CD4-positive, alpha-beta T cell treated with Interleukin-4 for 1 hour (primary cell): ENCODE measurements around the gene B3GAT1.

Source experiments
- DNase-seq, 2 donors: peaks; one replicate each; pipeline ENCODE4 v3.0.0-alpha.2; 2020 to 2022

Gene B3GAT1

DNA sequence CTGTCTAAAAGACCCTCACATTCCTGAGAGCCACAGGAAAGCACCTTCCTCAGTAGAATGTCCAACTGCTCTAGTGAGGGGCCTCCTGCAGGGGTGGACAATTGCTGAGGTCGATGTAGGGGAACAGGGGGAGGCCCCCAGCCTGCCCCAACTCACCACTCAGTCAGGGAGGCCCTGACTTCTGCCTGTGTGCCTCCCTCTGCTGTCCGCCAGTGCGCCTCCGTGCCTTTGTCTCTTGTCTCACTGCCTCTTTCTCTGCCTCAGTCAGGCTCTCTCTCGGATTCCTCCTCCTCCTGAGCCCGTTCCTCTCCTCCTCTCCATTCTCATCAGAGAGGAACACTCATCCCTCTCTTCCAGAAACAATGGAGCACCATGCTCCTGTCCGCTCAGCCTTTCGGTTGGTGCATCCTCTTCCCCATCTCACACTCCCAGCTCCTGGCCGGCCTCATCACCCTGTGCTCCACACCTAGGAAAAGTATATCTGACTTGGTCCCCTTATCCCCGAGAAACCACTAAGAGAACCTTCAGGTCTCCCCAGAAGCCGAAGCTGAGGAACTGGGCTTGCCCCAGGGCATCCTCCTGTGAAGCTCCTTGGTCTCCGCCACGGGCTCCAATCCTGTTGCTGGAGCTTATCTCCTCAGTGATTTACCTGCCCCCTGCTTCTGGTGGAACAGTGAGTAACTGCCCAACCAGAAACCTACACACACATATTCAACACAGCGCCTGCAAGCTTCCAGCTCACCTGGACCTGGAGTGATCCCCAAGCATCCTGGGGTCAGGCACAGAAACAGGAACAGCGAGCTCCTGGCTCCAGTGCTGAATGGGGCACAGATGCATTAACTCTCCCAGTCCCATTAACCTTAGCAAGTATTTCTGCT is 2.3 kb downstream of the B3GAT1 start:
- no peak for DNase-seq

DNA sequence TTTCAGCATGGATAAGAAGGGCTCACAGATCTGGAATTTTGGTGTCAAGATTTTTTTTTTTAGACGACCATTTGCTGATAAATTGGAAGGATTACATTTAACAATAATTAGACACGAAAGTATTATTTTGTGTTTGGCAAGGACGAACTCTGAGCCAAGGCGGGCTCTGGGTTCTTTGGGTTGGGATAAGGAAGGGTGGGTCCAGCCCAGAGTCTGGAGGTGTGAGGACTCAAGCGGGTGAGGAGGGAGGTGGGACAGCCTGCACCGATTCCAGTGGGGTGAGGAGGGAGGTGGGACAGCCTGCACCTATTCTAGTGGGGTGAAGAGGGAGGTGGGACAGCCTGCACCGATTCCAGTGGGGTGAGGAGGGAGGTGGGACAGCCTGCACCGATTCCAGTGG is 4.1 kb downstream of the B3GAT1 start:
- no peak for DNase-seq

DNA sequence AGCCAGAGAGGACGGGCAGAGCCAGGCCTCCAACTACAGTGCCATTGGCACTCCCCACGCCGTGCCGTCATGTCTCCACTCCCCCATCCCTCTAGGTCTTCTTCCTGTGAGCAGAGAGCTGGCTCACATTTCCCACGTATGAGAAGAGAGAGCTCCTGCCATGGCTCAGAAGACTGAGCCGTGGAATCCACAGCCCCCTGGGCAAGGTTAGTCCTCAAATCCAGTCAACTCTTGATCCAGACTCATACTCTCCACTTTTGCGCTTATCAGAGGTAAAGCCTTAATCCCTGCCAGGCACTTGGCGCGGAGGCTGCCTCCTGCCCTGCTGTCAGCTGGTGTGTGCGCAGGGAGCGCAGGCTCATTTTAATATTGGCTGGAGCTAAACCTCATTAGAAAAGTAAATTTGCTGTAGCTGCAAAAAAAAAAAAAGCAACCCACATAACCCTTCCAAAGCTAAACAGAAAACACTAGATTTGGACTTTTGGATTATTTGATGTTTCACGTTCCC is 4.7 kb downstream of the B3GAT1 start:
- DNase-seq: no peak

- DNase-seq: peak in 1 of 2 donors; percentile 20
Observed at GRCh38 chr11:134406264-134407185, 5.5 kb downstream of the B3GAT1 start.

DNA sequence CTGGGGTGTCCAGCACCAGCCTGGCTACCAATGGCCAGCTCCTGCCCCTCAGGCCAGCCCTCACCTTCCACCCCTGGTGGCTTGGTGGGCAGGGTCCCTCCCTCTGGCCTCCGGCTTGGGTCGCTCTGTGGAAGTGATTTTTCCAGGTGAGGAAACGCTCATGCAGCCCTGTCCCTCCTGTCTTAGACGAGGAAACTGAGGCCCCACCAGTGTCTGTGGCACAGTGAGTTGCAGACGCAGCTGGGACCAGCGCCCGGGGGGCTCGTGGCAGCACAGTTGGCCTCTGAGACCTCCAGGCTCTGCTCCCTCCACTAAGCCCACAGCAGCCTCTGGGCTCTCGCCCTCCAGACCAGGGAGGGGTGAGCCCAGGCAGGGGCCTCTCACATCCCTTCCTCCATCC is 6.2 kb downstream of the B3GAT1 start:
- no peak for DNase-seq

GRCh38 chr11:134405436-134405835 is 6.6 kb downstream of the B3GAT1 start:
- no peak for DNase-seq

DNA sequence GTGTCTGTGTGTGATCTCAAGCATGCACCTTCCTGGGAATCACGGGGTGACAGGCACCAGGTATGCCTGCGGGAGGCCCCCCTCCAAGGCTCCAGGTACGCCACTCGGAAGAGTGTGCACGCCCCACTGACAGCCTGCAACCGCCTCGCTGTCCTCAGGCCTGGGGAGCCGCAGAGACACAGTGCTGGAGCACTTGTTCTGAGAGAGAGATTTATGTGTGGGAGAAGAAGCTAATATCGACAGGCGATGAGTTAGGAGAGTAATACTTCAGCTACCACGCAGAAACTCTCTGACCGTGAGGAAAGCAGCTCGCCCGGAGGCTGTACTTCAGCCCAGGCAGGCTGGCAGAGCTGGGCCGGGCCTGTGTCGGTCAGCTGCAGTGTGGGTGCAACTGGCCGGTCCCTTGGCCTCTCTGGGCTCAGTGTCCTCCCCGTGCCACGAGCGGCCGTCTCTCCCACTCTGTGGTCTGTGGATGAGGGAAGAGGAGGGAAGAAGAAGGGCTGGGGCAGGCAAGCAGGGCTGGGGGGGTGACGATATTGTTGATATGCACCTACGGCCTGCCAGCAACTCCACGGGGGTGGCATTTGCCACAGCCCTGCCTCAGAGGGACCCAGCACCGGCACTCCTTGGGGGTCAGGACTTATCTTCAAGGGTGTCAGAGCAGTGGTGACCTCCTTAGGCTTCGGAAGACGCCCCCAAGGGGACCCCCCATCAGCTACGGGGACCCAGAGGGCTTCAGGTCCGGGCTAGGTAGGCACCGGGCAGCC is 7.3 kb downstream of the B3GAT1 start:
- no peak for DNase-seq

- no peak for DNase-seq
Observed at GRCh38 chr11:134402910-134403309, 9.1 kb downstream of the B3GAT1 start.

DNA sequence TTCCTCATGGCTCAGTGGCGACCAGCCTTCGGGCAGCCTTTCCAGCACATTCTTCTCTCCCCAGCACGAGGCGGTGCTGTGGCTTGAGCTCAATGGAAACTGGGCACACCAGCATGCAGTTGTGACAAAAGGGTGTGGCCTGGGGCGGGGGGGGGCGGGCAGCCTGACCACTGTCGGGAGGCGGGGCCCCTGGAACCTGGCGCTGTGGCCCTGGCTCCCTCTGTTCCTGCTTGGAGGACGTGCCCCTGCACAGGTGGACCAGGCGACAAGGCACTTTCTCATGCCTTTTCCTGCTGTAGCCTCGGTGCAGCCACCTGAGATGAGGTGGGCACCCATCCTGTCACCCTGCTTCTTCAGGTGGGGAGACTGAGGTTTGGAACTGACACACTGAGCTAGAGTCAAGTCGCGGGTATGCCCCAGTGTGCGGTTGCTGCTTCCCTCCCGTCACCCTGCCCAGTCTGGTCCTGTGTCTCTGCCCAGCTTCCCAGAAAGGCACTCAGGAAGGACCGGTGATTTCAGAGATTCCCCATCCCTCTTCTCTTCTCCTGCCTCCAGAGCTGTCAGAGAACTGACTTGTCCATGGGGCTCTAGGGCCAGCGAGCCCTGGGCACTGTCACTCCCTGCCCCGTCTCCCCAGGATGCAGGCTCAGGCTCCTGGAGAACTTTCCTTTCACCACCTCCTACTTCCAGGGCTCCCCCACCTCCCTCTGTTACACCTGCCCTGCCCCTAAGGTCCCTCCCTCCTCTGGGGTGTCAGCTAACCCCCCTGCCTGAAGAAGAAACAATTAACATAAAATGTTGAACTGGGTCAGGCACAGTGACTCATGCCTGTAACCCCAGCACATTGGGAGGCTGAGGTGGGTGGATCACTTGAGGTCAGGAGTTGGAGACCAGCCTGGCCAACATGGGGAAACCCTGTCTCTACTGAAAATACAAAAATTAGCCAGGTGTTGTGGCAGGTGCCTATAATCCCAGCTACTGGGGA is 9.9 kb downstream of the B3GAT1 start:
- DNase-seq: no peak

DNA sequence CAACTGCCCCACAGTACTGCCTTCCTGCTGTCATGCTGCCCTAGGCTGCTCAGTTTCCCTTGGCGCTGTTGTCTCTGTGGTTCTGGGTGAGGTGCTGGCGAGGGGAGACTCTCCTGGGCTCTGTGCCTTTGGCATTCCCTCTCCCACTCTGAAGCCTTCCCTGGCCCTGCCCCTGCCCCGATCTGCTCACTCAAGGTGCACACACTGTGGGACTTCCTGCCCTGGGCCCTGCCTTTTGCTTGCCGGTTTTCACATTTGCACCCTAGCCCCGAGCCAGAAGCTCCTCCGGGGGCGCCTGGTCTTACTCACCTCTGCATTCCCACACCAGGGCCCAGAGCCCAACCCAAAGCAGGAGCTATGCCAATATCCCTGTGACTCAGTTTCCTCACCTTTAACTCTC is 12.0 kb downstream of the B3GAT1 start:
- no peak for DNase-seq

DNA sequence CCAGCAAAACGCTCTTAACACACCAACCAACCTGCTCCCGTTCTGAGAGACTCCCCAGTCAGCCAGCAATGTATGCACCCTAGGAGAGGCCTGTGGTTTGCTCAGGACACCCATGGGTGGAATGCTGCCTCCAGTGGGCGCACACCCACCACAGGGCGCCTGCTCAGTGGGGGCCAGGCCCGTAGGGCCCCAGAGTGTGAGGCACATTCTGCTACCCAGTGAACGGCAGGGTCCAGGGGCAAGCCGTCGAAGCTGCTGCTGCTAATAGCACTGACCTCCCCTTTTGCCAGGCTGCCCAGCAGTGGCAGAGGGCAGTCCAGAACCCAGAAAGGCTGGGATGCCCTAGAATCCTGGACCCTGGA is 12.8 kb downstream of the B3GAT1 start:
- DNase-seq: no peak

- no peak for DNase-seq
Observed at GRCh38 chr11:134398644-134399292, 13.3 kb downstream of the B3GAT1 start.

GRCh38 chr11:134398079-134398444 is 14.0 kb downstream of the B3GAT1 start:
- DNase-seq: no peak

- DNase-seq: no peak
Observed at GRCh38 chr11:134397304-134398078, 14.6 kb downstream of the B3GAT1 start.

- DNase-seq: no peak
Observed at GRCh38 chr11:134395002-134395401, 17.0 kb downstream of the B3GAT1 start.

GRCh38 chr11:134394311-134394710 is 17.7 kb downstream of the B3GAT1 start:
- no peak for DNase-seq

- DNase-seq: no peak
Observed at GRCh38 chr11:134393638-134394037, 18.4 kb downstream of the B3GAT1 start.

DNA sequence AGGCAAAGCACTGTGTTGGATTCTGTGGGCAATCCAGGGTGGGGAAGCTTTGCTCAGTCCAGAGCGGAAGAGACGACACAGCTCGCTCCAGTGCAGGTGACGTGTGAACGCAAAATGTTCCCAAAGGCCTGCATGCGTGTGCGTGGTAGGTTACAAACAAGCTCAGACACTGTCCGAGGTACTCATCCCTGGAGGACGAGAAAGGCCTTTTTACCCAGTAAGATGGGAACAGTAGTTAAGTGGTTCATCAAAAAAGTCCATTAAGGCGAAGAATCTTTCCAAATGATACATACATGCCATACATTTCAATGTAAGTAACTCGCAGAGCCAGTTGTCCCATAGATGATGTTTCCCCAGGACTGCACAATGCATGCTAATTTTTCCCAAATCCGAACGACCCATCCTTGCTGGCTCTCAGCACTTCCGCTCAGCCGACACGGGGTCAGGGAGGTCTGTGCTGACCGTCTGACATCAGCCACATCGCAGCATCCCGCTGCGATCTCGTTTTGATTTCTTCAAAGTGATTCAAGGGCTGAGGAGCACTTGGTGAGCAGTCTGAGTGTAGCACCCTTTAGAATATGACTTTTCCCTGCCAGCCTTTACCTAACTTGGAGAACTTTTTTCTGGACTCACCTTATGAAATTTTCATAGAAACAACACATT is 19.0 kb downstream of the B3GAT1 start:
- no peak for DNase-seq

DNA sequence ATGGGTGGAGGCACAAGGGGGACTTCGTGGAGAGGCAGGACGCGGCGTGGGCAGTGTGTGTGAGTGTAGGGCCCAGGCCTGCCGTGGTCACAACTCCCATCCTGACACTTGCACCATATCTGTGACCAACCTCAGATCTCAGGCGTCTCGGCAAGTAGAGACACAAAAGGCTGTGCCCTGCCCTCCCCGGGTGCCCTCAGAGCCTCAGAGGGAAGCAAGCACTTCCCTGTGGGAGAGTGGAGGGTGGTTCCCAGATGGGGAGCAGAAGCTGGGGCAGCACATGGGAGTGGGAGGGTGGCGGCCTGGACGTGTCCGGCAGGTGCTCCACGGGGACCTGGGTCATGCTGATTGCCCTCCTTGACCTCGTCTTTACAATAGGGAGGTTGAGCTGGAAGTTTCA is 20.4 kb downstream of the B3GAT1 start:
- DNase-seq: no peak
